Bronchial epithelial cell (primary cell): Measurements from ENCODE around the gene WNK4. TPM values are rescaled to one million over a fixed set of nuclear protein-coding genes. Genes with fewer than 3 reads are reported as not detected.

Source experiments
- DNase-seq: peaks from one replicate; pipeline ENCODE4 v3.0.0-alpha.2; 2010; ENCODE audit warnings: low read depth
- FAIRE-seq: peaks from 2 replicates; lab custom pipeline; 2011; peaks lifted over from hg19 to GRCh38; lab: Jason Lieb, UNC
- H3K27me3 ChIP-seq: 2 replicates; pipeline ENCODE4 v1.5.1; 2011; ENCODE audit warnings: low read length; ENCODE audit not compliant: control insufficient read depth, insufficient read depth
- H3K36me3 ChIP-seq: 2 replicates; pipeline ENCODE4 v1.5.1; 2011; ENCODE audit warnings: low read length; ENCODE audit not compliant: control insufficient read depth, insufficient read depth
- H3K4me3 ChIP-seq: 2 replicates; pipeline ENCODE4 v1.5.1; 2011; ENCODE audit warnings: mild to moderate bottlenecking, low read depth, low read length, control low read depth
- total RNA-seq: library from RNA; depleted of rRNA; stranded (reverse); fragments of >200 nt; gene quantifications from 2 replicates; pipeline ENCODE4 v1.2.1, GENCODE V29; 2014
- TF ChIP-seq, protein P1 (sequence below): IDR thresholded peaks from 2 replicates; pipeline ENCODE4 v1.5.1; 2011; ENCODE audit warnings: mild to moderate bottlenecking, moderate library complexity, low read length, control low read depth, inconsistent platforms; ENCODE audit not compliant: insufficient read depth, severe bottlenecking

Gene WNK4
- total RNA-seq, 1 donor from 2014 or later = under 0.01 TPM

DNA sequence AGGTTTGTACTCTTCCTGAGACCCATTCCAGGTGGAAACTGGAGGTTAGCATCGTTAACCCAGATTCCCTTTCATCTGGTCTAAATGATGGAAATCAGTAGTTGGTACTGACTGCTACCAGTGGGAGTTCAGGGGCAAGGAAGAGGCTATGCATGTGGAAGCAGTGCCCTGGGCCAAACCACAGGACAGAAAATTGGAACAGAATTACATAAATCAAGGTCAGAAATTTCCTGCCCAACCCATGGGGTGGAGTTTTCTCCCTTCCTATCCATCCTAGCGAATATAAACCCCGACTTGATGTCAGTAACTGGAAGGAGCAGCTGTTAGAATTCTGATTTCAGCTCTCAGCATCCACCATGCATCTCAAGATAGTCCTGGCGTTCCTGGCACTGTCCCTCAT is 63.9 kb downstream of the WNK4 start, which contains the start of gene AOC2:
Gene AOC2 (plus strand): TSS at position 310 of the 400 bp plus-strand sequence. CDS start 47 bp downstream, at position 357.
- no peak within 1 kb of the TSS for H3K4me3 ChIP-seq
- TF ChIP-seq, protein P1, sequence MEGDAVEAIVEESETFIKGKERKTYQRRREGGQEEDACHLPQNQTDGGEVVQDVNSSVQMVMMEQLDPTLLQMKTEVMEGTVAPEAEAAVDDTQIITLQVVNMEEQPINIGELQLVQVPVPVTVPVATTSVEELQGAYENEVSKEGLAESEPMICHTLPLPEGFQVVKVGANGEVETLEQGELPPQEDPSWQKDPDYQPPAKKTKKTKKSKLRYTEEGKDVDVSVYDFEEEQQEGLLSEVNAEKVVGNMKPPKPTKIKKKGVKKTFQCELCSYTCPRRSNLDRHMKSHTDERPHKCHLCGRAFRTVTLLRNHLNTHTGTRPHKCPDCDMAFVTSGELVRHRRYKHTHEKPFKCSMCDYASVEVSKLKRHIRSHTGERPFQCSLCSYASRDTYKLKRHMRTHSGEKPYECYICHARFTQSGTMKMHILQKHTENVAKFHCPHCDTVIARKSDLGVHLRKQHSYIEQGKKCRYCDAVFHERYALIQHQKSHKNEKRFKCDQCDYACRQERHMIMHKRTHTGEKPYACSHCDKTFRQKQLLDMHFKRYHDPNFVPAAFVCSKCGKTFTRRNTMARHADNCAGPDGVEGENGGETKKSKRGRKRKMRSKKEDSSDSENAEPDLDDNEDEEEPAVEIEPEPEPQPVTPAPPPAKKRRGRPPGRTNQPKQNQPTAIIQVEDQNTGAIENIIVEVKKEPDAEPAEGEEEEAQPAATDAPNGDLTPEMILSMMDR = no peak
- H3K27me3 ChIP-seq = no peaks in the 10 kb centered on the region
- H3K36me3 ChIP-seq = peaks cover 18% of the 10 kb centered on the region
- DNase-seq = no peak
- FAIRE-seq = no peak

DNA sequence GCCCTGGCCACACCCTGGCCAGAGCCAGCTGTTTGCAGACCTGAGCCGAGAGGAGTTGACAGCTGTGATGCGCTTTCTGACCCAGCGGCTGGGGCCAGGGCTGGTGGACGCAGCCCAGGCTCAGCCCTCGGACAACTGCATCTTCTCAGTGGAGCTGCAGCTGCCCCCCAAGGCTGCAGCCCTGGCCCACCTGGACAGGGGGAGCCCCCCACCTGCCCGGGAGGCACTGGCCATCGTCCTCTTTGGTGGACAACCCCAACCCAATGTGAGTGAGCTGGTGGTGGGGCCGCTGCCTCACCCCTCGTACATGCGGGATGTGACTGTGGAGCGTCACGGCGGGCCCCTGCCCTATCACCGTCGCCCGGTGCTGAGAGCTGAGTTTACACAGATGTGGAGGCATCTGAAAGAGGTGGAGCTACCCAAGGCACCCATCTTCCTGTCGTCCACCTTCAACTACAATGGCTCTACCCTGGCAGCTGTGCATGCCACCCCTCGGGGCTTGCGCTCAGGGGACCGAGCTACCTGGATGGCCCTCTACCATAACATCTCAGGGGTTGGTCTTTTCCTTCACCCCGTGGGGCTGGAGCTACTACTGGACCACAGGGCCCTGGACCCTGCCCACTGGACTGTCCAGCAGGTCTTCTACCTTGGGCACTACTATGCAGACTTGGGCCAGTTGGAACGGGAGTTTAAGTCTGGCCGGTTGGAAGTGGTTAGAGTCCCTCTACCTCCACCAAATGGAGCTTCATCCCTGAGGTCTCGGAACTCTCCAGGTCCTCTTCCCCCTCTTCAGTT is 64.5 kb downstream of the WNK4 start:
- Histone ChIP-seq H3K4me3 (no peak overlapping the region), H3K27me3 (no peaks in the 10 kb centered on the region), H3K36me3 (peaks cover 16% of the 10 kb centered on the region)
- FAIRE-seq (no peak), DNase-seq (no peak)
- TF ChIP-seq, protein P1 = no peak

DNA sequence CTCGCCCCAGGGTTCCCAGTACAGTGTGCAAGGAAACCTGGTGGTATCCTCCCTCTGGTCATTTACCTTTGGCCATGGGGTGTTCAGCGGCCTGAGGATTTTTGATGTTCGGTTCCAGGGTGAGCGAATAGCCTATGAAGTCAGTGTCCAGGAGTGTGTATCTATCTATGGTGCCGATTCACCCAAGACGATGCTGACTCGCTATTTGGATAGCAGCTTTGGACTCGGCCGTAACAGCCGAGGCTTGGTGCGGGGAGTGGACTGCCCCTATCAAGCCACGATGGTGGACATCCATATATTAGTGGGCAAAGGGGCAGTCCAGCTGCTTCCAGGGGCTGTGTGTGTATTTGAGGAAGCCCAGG is 65.1 kb downstream of the WNK4 start:
- H3K36me3 ChIP-seq = peaks cover 16% of the 10 kb centered on the region
- no peak for FAIRE-seq

DNA sequence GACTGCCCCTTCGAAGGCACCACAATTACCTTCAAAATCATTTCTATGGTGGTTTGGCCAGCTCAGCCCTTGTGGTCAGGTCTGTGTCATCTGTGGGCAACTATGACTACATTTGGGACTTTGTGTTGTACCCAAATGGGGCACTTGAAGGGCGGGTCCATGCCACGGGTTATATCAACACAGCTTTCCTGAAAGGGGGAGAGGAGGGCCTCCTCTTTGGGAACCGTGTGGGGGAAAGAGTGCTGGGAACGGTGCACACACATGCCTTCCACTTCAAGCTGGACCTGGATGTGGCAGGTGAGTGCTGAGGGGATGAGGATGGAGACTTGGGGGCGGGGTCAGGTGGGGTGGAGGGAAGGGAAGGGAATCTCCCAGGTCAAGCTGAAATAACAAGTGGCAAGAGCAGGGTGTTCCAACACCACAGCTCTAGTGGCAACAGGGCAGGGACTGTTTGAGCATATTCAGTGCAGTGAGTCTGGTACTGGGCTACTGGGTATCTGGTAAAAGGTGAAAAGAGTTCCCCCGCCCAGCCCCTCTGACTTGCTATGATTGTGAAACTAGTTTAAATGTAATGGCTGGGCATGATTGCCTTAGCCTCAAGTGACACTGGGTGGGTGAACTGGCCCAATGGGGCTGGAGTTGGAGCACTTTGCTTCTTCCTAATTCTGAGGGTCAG is 65.6 kb downstream of the WNK4 start:
- DNase-seq (no peak), FAIRE-seq (no peak)
- Histone ChIP-seq H3K36me3 (peaks cover 15% of the 10 kb centered on the region), H3K4me3 (no peak overlapping the region), H3K27me3 (no peaks in the 10 kb centered on the region)
- TF ChIP-seq, protein P1 = no peak

More for the DNA sequence above, 65.1 kb downstream of the WNK4 start:
- Histone ChIP-seq H3K4me3 (no peak overlapping the region), H3K27me3 (no peaks in the 10 kb centered on the region)
- TF ChIP-seq, protein P1 = no peak
- no peak for DNase-seq

Other genes starting within 250 kb of the WNK4 start
- 8.4 and 14.2 TPM in 2 replicates for gene NAGLU, start 244.4 kb upstream of the WNK4 start, total RNA-seq
- 7.4 and 22.8 TPM in 2 replicates for gene HSD17B1, start 227.7 kb upstream of the WNK4 start, total RNA-seq
- gene COASY, start 218.5 kb upstream of the WNK4 start, total RNA-seq = 9.0 and 18.4 TPM in 2 replicates
- 28.3 and 33.2 TPM in 2 replicates for gene MLX, start 213.5 kb upstream of the WNK4 start, total RNA-seq
- 1.3 and 2.0 TPM in 2 replicates for gene PSMC3IP, start 202.9 kb upstream of the WNK4 start, total RNA-seq
- 66.1 and 69.3 TPM in 2 replicates for gene RETREG3, start 171.2 kb upstream of the WNK4 start, total RNA-seq
- gene TUBG1, start 170.9 kb upstream of the WNK4 start, total RNA-seq = 12.1 and 21.5 TPM in 2 replicates
- gene TUBG2, start 121.3 kb upstream of the WNK4 start, total RNA-seq = 5.3 and 6.7 TPM in 2 replicates
- gene PLEKHH3, start 103.6 kb upstream of the WNK4 start, total RNA-seq = 15.3 and 26.9 TPM in 2 replicates
- gene CCR10, start 98.8 kb upstream of the WNK4 start, total RNA-seq = 0.13 TPM in 1 of 2 replicates, not detected in the other
- 0.51 and 0.53 TPM in 2 replicates for gene CNTNAP1, start 98.1 kb upstream of the WNK4 start, total RNA-seq
- gene EZH1, start 35.6 kb upstream of the WNK4 start, total RNA-seq = 16.1 and 18.2 TPM in 2 replicates
- not detected in 2 replicates for gene RAMP2, start 19.4 kb upstream of the WNK4 start, total RNA-seq
- gene VPS25, start 7.2 kb upstream of the WNK4 start, total RNA-seq = 65.3 and 76.0 TPM in 2 replicates
- 59.8 and 69.6 TPM in 2 replicates for gene COA3, start 18.1 kb downstream of the WNK4 start, total RNA-seq
- not detected in 2 replicates for gene CNTD1, start 18.3 kb downstream of the WNK4 start, total RNA-seq
- gene BECN1, start 43.7 kb downstream of the WNK4 start, total RNA-seq = 123 and 200 TPM in 2 replicates
- gene PSME3, start 52.8 kb downstream of the WNK4 start, total RNA-seq = 57.7 and 72.5 TPM in 2 replicates
- 0.79 and 1.0 TPM in 2 replicates for gene AOC2, start 64.0 kb downstream of the WNK4 start, total RNA-seq
- 0.26 TPM in 2 replicates for gene AOC3, start 70.6 kb downstream of the WNK4 start, total RNA-seq
- gene G6PC1, start 120.2 kb downstream of the WNK4 start, total RNA-seq = not detected in 2 replicates
- 18.3 and 24.7 TPM in 2 replicates for gene AARSD1, start 183.8 kb downstream of the WNK4 start, total RNA-seq
- under 0.01 and 0.13 TPM in 2 replicates for gene PTGES3L, start 199.5 kb downstream of the WNK4 start, total RNA-seq
- gene RUNDC1, start 200.0 kb downstream of the WNK4 start, total RNA-seq = 10.3 and 11.8 TPM in 2 replicates
- gene RPL27, start 217.8 kb downstream of the WNK4 start, total RNA-seq = 1,341 and 1,431 TPM in 2 replicates
- 0.79 and 2.4 TPM in 2 replicates for gene IFI35, start 226.2 kb downstream of the WNK4 start, total RNA-seq
- 88.7 and 101 TPM in 2 replicates for gene VAT1, start 241.8 kb downstream of the WNK4 start, total RNA-seq
- under 0.01 and 0.38 TPM in 2 replicates for gene RND2, start 244.6 kb downstream of the WNK4 start, total RNA-seq